Brain pericyte (primary cell): ENCODE measurements around the gene ITGB1BP1.
A peak's percentile ranks its signal among the peaks of the same experiment; 100 is the strongest.
"Not testable (repeated sequence)": the region's sequence is repeated elsewhere in the genome, so short reads cannot be mapped to it uniquely, and the experiment has no call there.

Experiments used
- DNase-seq: peaks from one replicate; pipeline ENCODE4 v3.0.0-alpha.2; 2012; ENCODE audit warnings: low read depth, low spot score

The ITGB1BP1 gene

GRCh38 chr2:9400268-9401058, 22.9 kb downstream of the ITGB1BP1 start:
- no peak for DNase-seq

GRCh38 chr2:9398881-9399780, 24.2 kb downstream of the ITGB1BP1 start:
- no peak for DNase-seq

DNA sequence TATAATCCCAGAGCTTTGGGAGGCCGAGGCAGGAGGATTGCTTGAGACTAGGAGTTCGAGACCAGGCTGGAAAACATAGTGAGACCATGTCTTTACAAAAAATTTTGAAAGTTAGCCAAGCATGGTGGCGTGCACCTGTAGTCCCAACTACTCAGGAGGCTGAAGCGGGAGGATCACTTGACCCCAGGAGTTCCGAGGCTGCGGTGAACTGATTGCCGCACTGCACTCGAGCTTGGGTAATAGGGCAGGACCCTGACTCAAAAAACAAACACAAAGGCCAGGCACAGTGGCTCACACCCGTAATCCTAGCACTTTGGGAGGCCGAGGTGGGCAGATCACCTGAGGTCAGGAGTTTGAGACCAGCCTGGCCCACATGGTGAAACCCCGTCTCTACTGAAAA, 25.1 kb downstream of the ITGB1BP1 start:
- DNase-seq = not testable (repeated sequence)

- no peak for DNase-seq
These were observed 26.1 kb downstream of the ITGB1BP1 start for GRCh38 chr2:9397201-9397600.

GRCh38 chr2:9394816-9395215, 28.5 kb downstream of the ITGB1BP1 start:
- no peak for DNase-seq

DNA sequence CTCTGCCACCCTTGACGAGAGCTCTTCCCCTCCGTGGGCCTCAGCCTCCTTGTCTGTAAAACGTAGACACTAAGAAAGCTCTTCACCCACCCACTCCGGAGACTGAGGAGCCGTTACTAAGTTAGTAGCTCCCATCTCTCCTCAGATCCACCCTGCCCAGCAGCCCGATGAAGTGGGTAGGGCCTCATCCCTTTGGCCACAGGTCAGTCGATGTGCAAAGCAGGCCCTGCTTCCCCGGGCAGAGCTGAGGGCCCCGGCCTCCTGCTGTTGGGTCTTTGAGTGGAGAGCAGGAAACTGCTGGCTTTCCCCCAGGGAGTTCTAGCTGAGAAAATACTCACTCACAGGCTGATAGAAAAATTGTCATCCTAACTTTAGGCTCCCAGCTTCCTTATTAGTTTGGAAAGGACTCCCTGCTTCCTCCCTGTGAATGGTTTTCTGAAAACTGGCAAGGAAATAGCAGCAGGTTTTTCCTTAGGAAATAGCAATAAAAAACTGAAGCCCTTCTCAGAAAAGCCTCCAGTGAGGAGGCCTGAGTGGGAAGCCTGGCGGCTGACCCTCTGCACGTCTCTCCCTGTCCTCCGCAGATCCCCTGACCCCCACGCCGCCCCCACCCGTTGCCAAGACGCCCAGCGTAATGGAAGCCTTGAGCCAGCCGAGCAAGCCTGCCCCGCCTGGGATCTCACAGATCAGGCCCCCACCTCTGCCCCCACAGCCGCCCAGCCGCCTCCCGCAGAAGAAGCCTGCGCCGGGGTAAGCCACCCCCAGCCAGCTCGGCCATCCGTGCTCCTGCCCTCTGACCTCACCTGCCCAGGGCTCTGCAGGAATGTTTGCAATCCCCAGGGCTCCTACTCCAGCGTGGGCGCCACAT, 30.2 kb downstream of the ITGB1BP1 start:
- DNase-seq = peak; percentile 58

GRCh38 chr2:9391961-9392720, 31.2 kb downstream of the ITGB1BP1 start:
- DNase-seq = no peak

DNA sequence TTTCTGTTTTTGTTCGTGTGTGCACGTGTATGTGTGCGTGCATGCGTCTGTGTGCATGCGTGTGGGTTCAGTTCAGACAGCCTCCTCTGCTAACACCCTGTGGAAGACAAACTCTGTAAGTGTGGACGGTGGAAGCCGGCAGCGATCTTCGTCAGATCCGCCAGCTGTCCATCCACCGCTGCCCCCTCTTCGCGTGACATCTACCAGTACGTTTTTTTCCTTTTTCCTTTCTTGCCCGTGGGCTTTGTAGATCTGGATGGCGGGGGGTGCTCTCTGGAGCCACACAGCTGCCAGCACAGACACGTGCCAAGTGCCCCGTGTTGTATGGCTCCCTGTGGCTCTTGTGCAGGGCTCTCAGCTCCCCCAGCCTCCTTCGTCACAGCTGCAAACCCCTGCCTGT, 32.3 kb downstream of the ITGB1BP1 start:
- DNase-seq = no peak

GRCh38 chr2:9390151-9390850, 33.0 kb downstream of the ITGB1BP1 start:
- DNase-seq = no peak

- no peak for DNase-seq
These were observed 34.1 kb downstream of the ITGB1BP1 start for GRCh38 chr2:9388950-9389911.

DNA sequence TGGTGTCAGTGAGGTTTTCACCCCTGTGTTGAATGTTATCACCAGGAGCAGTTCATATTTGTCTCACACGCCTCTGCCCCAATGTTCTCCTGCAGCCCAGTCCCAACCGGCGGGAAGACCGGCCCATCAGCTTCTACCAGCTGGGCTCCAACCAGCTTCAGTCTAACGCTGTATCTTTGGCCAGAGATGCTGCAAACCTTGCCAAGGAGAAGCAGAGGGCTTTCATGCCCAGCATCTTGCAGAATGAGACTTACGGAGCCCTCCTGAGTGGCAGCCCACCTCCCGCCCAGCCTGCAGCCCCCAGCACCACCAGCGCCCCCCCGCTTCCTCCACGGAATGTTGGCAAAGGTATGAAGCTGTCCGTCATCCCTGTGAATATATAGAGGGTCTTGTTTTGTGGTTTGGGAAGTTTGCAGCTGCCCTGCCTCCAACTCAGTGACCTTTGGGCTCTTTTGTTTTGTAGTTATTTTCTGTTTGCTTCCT, 35.1 kb downstream of the ITGB1BP1 start:
- no peak for DNase-seq

DNA sequence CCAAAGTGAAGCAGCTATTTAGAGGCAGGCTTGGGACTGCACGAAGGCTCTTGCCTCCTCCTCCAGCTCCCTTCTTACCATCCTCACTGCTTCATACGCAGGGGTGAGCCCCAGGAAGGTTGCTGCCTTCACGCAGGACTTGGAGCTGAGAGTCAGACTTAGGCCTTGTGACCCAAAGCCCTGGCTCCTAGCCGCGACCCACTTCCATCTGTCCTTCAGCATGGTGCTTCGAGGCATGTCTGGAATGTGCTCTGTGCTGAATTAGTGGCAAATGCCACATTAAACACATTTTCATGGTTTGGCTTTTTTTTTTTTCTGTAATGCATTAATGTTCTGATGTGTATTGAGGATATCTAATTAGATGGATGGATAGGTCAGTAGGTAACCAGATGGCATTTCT, 37.5 kb downstream of the ITGB1BP1 start:
- DNase-seq = no peak

GRCh38 chr2:9384521-9384920, 38.8 kb downstream of the ITGB1BP1 start:
- DNase-seq = no peak

DNA sequence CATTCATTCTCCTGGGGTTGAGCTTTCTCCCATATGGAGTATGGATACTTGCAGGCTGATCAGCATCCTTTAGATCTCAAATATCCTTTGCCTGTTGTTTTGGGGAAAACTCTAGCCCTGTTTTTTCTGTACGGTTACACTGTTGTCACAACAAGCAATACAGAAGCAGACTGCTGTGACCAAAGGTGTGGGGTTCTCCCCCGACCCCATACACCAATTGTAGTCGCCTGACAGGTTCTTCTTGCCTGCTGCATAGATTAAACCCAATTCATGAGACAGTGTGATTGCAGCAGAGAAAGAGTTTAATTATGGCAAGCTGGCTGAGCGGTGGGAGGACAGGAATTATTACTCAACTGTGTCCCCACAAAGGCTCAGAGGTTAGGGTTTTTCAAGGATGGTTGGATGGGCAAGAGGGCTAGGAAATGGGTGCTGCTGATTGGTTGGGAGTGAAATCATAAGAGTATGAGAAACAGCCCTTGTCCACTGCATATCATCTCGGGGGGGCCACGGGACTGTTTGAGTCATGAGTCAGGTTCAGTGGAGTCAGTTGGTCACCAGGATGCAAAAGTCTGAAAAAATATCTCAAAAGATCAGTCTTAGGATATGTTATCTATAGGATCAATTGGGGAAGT, 40.6 kb downstream of the ITGB1BP1 start:
- DNase-seq = no peak

GRCh38 chr2:9380702-9381628, 42.4 kb downstream of the ITGB1BP1 start:
- DNase-seq = peak; percentile 70

- DNase-seq = no peak
These were observed 44.0 kb downstream of the ITGB1BP1 start for GRCh38 chr2:9379391-9379755.
